Measurements from ENCODE around the gene KIF23. TPM values are rescaled to one million over a fixed set of nuclear protein-coding genes. Genes with fewer than 3 reads are reported as not detected.

The KIF23 gene
- total RNA-seq, 1 experiment from 2014 or later: 83.7 TPM

- ChIA-PET POLR2A (no interaction called here), RAD21 (ENCODE audit: low non-redundant PET in 1 of 2, low total read pairs in 2 of 2, uncharacterized antibody in 2 of 2, unreplicated experiment in 2 of 2) (no interaction called here), CTCF (interaction anchor here (1.2 to 3.6 kb wide), 3 partner anchors 18 to 336 kb away, joined by 4 to 18 read pairs (median 7); partner anchors contain the start of gene KIF23)
- no peak overlapping the region for H3K27ac ChIP-seq (ENCODE audit: low read depth, low read length)
- no peaks in the 10 kb centered on the region for H3K9me2 ChIP-seq (ENCODE audit: insufficient read depth)
- no peaks in the 10 kb centered on the region for H3K27me3 ChIP-seq (ENCODE audit: insufficient read depth, low read length)
- TF ChIP-seq FOSL1 (IDR thresholded peaks at IDR 0.05; ENCODE audit: low read depth): no peak
- TF ChIP-seq RAD21 (IDR thresholded peaks at IDR 0.05; ENCODE audit: low read depth): no peak
- TF ChIP-seq, protein P1, sequence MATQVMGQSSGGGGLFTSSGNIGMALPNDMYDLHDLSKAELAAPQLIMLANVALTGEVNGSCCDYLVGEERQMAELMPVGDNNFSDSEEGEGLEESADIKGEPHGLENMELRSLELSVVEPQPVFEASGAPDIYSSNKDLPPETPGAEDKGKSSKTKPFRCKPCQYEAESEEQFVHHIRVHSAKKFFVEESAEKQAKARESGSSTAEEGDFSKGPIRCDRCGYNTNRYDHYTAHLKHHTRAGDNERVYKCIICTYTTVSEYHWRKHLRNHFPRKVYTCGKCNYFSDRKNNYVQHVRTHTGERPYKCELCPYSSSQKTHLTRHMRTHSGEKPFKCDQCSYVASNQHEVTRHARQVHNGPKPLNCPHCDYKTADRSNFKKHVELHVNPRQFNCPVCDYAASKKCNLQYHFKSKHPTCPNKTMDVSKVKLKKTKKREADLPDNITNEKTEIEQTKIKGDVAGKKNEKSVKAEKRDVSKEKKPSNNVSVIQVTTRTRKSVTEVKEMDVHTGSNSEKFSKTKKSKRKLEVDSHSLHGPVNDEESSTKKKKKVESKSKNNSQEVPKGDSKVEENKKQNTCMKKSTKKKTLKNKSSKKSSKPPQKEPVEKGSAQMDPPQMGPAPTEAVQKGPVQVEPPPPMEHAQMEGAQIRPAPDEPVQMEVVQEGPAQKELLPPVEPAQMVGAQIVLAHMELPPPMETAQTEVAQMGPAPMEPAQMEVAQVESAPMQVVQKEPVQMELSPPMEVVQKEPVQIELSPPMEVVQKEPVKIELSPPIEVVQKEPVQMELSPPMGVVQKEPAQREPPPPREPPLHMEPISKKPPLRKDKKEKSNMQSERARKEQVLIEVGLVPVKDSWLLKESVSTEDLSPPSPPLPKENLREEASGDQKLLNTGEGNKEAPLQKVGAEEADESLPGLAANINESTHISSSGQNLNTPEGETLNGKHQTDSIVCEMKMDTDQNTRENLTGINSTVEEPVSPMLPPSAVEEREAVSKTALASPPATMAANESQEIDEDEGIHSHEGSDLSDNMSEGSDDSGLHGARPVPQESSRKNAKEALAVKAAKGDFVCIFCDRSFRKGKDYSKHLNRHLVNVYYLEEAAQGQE (IDR thresholded peaks at IDR 0.05; ENCODE audit: low read depth): no peak
- TF ChIP-seq EGR1 (IDR thresholded peaks at IDR 0.05; ENCODE audit: low read depth): no peak
- TF ChIP-seq YY1 (IDR thresholded peaks at IDR 0.05; ENCODE audit: extremely low read depth, insufficient replicate concordance, low read depth, low read length): no peak
- no peak for TF ChIP-seq CBX3 (IDR thresholded peaks at IDR 0.05; ENCODE audit: low read depth)
- TF ChIP-seq EZH2phosphoT487 (IDR thresholded peaks at IDR 0.05; ENCODE audit: borderline replicate concordance): no peak
- TF ChIP-seq ELF1 (IDR thresholded peaks at IDR 0.05; ENCODE audit: borderline replicate concordance, low read depth): no peak
- TF ChIP-seq ZNF274 (IDR thresholded peaks at IDR 0.05; ENCODE audit: low read depth, low read length): no peak
- no peak for TF ChIP-seq MAX (IDR thresholded peaks at IDR 0.05)
- no peak for TF ChIP-seq SIN3A (IDR thresholded peaks at IDR 0.05; ENCODE audit: low read depth)
- TF ChIP-seq SRF (IDR thresholded peaks at IDR 0.05; ENCODE audit: low read depth): no peak
- TF ChIP-seq TCF7L2 (IDR thresholded peaks at IDR 0.05; ENCODE audit: borderline replicate concordance, extremely low read depth, insufficient read depth, insufficient read length): no peak
- TF ChIP-seq ZBTB33 (IDR thresholded peaks at IDR 0.05; ENCODE audit: extremely low read depth, insufficient replicate concordance, low read length): no peak
- TF ChIP-seq JUND (IDR thresholded peaks at IDR 0.05): no peak
- ATAC-seq (no peak), DNase-seq (ENCODE audit: low read depth, low spot score) (no peak)
- H3K4me2 ChIP-seq (ENCODE audit: low read length): no peak overlapping the region
- no TSS peak for BruUV-seq (replicated peaks)
- H3K36me3 ChIP-seq (ENCODE audit: control insufficient read depth in 1 of 2, insufficient read depth in 2 of 2, low read length in 2 of 2): no peaks in the 10 kb centered on the region; a peak in 1 of 4 replicates
- no peak overlapping the region for H3K9ac ChIP-seq (ENCODE audit: low read length)
- no peaks in the 10 kb centered on the region for H3K9me3 ChIP-seq (ENCODE audit: control insufficient read depth in 1 of 2, insufficient read depth in 1 of 2, low read depth in 1 of 2, low read length in 2 of 2)
- intact Hi-C loops (cut with micrococcal nuclease): no loop called here
- H2AFZ ChIP-seq (ENCODE audit: low read depth, low read length, poor library complexity, severe bottlenecking): no peak overlapping the region
- H4K20me1 ChIP-seq (ENCODE audit: insufficient read depth): no peaks in the 10 kb centered on the region
- peaks cover 17 to 36% of the 10 kb centered on the region in 2 experiments for H3K4me1 ChIP-seq (ENCODE audit: control insufficient read depth in 1 of 2, insufficient read depth in 2 of 2, low read length in 2 of 2)
- no peak overlapping the region for H3K4me3 ChIP-seq (replicated peaks in 1 of 2; ENCODE audit: low read depth in 1 of 2, low read length in 2 of 2)
- H3K79me2 ChIP-seq (ENCODE audit: insufficient read depth, low read length): no peaks in the 10 kb centered on the region
Observed at GRCh38 chr15:69395460-69395859, 18.7 kb upstream of the KIF23 start.

All from HCT116 (cell line).